Mononuclear cell (primary cell): ENCODE results near the gene INSM2. TPM values are rescaled to one million over a fixed set of nuclear protein-coding genes. Genes with fewer than 3 reads are reported as not detected.
A peak's percentile ranks its signal among the peaks of the same experiment; 100 is the strongest.

ENCODE experiments used
- H3K27me3 ChIP-seq: 2 replicates; pipeline ENCODE4 v1.6.0; 2011; ENCODE audit warnings: low read length, control low read depth; ENCODE audit not compliant: insufficient read depth
- H3K4me1 ChIP-seq: 2 replicates; pipeline ENCODE4 v1.5.1; 2011; ENCODE audit warnings: mild to moderate bottlenecking, low read length, control low read depth; ENCODE audit not compliant: insufficient read depth
- H3K4me3 ChIP-seq: 2 replicates; pipeline ENCODE4 v1.5.1; 2011; ENCODE audit warnings: mild to moderate bottlenecking, low read length, moderate library complexity
- H3K9me3 ChIP-seq: 2 replicates; pipeline ENCODE4 v1.5.1; 2011; ENCODE audit warnings: low read depth, mild to moderate bottlenecking, control low read depth, low read length
- total RNA-seq: library from RNA; depleted of rRNA; stranded (reverse); fragments of >200 nt; gene quantifications from one replicate; pipeline ENCODE4 v1.2.3, GENCODE V29; 2012

Gene INSM2
- total RNA-seq, 1 donor, result not detected

DNA sequence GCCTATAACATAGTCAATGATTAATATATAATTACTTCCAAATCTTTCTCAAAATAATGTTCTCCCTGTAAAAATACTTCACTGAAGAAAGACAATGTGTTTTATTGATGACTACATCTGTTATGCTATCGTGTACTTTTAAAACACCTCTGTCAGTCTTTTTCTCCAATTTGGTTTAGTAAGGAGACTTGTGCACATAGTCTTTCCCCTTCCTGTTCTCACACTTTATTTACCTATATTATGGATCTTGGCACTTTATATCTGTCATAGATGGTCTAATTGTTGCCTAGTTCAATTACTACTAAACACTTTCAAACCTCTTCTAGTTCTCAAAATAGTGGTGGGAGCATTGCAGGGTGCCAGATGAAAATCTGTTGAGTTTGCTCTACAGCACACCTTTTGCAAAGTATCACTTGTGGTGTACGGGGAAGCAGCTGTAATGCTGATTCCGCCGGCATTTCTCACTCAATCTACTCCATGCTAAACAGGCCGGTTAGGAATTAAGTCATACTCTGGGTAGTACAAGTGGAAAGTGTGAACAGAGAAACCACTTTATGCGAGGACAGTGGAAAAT is 1.1 kb upstream of the INSM2 start:
- Histone ChIP-seq H3K4me1 (peaks cover 27% of the 10 kb centered on the region), H3K9me3 (no peaks in the 10 kb centered on the region), H3K27me3 (peaks cover 83% of the 10 kb centered on the region), H3K4me3 (no peak overlapping the region)

DNA sequence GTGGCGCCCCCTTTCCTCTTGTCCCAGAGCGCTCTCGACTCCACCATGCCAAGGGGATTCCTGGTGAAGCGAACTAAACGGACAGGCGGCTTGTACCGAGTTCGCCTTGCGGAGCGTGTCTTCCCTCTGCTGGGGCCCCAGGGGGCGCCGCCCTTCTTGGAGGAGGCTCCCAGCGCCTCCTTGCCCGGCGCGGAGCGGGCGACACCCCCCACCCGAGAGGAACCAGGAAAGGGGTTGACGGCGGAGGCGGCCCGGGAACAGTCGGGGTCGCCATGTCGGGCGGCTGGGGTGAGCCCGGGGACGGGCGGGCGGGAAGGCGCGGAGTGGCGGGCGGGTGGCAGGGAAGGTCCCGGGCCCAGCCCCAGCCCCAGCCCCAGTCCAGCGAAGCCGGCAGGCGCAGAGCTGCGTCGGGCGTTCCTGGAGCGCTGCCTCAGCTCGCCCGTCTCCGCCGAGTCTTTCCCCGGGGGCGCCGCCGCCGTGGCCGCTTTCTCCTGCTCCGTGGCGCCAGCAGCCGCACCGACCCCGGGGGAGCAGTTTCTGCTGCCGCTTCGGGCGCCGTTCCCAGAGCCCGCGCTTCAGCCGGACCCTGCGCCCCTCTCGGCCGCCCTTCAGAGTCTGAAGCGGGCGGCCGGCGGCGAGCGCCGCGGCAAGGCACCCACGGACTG is 376 bp downstream of the INSM2 start:
- peaks cover 27% of the 10 kb centered on the region for H3K4me1 ChIP-seq
- peak overlapping the region; percentile 28 for H3K4me3 ChIP-seq
- H3K27me3 ChIP-seq, result peaks cover 75% of the 10 kb centered on the region
- no peaks in the 10 kb centered on the region for H3K9me3 ChIP-seq

- peaks cover 68% of the 10 kb centered on the region for H3K27me3 ChIP-seq
- H3K4me1 ChIP-seq, result peaks cover 27% of the 10 kb centered on the region
- H3K4me3 ChIP-seq, result no peak overlapping the region
- no peaks in the 10 kb centered on the region for H3K9me3 ChIP-seq
Observed at GRCh38 chr14:35534873-35535482, 1.0 kb downstream of the INSM2 start.

GRCh38 chr14:35535483-35536112 is 1.6 kb downstream of the INSM2 start:
- Histone ChIP-seq H3K27me3 (peaks cover 62% of the 10 kb centered on the region), H3K4me1 (peaks cover 27% of the 10 kb centered on the region), H3K4me3 (no peak overlapping the region), H3K9me3 (no peaks in the 10 kb centered on the region)

GRCh38 chr14:35539969-35540368 is 6.0 kb downstream of the INSM2 start:
- H3K9me3 ChIP-seq, result no peaks in the 10 kb centered on the region
- H3K4me3 ChIP-seq, result no peak overlapping the region
- H3K4me1 ChIP-seq, result peaks cover 7% of the 10 kb centered on the region
- H3K27me3 ChIP-seq, result peaks cover 21% of the 10 kb centered on the region

- Histone ChIP-seq H3K4me1 (no peaks in the 10 kb centered on the region), H3K27me3 (no peaks in the 10 kb centered on the region), H3K9me3 (no peaks in the 10 kb centered on the region), H3K4me3 (no peak overlapping the region)
Observed at GRCh38 chr14:35543006-35543405, 9.0 kb downstream of the INSM2 start.

GRCh38 chr14:35549551-35549950 is 15.6 kb downstream of the INSM2 start:
- no peaks in the 10 kb centered on the region for H3K9me3 ChIP-seq
- no peak overlapping the region for H3K4me3 ChIP-seq
- H3K27me3 ChIP-seq, result no peaks in the 10 kb centered on the region
- H3K4me1 ChIP-seq, result no peaks in the 10 kb centered on the region

DNA sequence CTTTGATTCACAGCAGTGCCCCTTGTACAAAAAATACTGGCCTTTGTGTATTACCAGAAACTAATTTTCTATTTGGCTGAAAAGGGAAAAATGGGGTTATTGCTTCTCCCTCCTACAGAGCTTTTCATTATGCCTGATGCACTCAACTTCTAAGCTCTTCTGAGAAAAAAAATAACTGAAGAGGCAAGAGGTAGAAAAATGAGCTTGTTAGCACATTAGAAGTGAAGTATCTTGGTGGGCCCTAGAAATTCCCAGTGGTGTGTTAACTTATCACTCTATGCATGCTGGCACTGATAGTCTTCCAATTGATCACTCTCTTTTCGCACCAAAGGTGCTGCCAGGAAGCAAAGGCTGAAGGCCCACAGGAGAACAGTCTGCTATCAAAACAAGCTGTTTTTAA is 17.1 kb downstream of the INSM2 start:
- Histone ChIP-seq H3K9me3 (no peaks in the 10 kb centered on the region), H3K27me3 (no peaks in the 10 kb centered on the region), H3K4me3 (no peak overlapping the region), H3K4me1 (no peaks in the 10 kb centered on the region)

- Histone ChIP-seq H3K4me1 (no peaks in the 10 kb centered on the region), H3K4me3 (no peak overlapping the region), H3K9me3 (no peaks in the 10 kb centered on the region), H3K27me3 (no peaks in the 10 kb centered on the region)
Observed at GRCh38 chr14:35553808-35554207, 19.8 kb downstream of the INSM2 start.

DNA sequence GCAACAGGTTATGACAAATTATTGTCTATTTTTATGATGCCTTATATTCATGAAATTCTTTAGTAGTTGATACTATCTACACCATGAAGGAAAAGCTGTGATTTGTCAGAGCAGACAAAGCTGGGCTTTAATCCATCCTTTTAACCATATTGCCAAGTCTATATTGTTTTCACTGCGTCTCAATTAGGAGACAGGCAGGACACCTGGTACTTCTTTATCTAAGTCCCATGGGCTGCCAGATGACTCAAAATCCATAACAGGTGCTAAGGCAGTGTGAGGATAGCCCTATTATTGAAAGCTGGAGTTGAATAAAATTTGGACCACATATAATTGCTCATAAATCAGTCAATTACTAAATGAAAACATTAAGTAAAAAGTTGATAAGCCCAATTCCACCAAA is 22.6 kb downstream of the INSM2 start:
- Histone ChIP-seq H3K4me3 (no peak overlapping the region), H3K9me3 (no peaks in the 10 kb centered on the region), H3K4me1 (no peaks in the 10 kb centered on the region), H3K27me3 (no peaks in the 10 kb centered on the region)

DNA sequence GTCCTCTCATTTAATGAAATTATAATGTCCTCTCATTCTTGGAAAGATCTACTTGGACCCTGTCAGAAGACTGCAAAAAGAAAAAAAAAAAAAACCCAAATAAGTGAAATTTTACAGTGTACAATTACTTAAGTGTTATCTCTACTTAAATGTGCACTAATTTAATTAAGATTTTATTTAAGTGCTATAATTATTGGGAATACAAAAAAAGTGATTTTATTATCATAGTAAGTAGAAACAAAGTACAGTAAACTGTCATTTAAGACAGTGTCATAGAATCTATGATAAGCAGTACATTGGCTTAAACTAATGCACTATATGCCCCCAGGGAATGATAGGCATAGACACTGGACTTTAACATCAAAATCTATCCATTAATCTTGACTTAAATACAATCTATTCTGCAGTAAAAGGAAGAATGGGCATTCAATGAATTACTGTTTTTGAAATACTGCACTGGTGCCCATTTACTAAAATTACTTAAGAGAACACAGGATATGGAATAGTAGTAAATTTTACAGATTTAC is 23.3 kb downstream of the INSM2 start:
- Histone ChIP-seq H3K4me1 (no peaks in the 10 kb centered on the region), H3K27me3 (no peaks in the 10 kb centered on the region), H3K4me3 (no peak overlapping the region), H3K9me3 (no peaks in the 10 kb centered on the region)

GRCh38 chr14:35558680-35559079 is 24.7 kb downstream of the INSM2 start:
- Histone ChIP-seq H3K4me1 (no peaks in the 10 kb centered on the region), H3K27me3 (no peaks in the 10 kb centered on the region), H3K4me3 (no peak overlapping the region), H3K9me3 (no peaks in the 10 kb centered on the region)

DNA sequence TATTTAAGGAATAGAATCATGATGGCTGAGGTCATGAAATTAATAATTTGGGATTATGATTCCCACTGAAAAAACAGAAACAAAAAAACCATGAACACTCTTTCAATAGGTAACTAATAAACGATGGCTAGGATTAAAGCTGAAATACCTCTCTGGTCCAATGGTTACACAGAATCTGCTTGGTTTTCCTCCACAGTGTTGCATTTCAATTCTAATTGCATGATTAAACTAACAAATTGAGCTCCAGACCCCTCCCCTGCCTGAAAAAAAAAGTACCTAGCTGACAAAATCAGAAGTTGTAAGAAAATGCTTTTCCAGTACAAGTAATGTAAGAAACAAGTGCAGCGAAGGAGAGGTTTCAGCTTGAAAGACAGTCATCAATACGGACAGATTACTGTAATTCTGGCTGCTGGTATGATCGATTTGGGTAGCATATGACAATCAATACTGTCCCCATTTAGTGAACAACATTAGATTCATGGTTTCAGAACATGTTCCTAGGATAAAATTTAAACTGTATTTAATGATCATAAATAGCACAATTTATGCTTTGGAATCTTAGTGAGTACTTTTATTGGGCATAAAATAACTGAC is 32.0 kb downstream of the INSM2 start:
- no peak overlapping the region for H3K4me3 ChIP-seq
- H3K4me1 ChIP-seq, result no peaks in the 10 kb centered on the region
- no peaks in the 10 kb centered on the region for H3K9me3 ChIP-seq
- H3K27me3 ChIP-seq, result no peaks in the 10 kb centered on the region

GRCh38 chr14:35571598-35571997 is 37.6 kb downstream of the INSM2 start:
- Histone ChIP-seq H3K4me1 (no peaks in the 10 kb centered on the region), H3K9me3 (no peaks in the 10 kb centered on the region), H3K27me3 (no peaks in the 10 kb centered on the region), H3K4me3 (no peak overlapping the region)

DNA sequence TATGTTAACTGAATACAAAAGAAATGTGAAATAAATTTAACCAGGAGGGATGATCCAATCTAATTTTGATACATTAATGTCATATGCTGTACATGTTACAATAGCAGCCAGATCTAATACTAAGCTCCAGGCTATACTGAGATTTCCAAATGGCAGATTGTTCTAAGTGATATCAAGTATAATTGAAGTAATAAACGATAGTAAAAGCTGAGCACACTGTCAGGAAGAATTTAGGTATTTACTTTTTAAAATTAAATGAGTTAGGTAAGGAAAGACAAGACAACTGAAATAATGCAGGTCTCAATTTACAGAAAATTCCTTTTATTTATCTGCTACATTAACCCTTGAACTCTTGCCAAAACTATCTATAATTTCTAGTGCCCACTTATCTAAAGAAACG is 39.9 kb downstream of the INSM2 start:
- Histone ChIP-seq H3K4me1 (no peaks in the 10 kb centered on the region), H3K4me3 (no peak overlapping the region), H3K27me3 (no peaks in the 10 kb centered on the region), H3K9me3 (no peaks in the 10 kb centered on the region)
